Measurements from ENCODE around the gene TMEM121.

The TMEM121 gene

GRCh38 chr14:105517096-105517495 lies 9.3 kb upstream of the TMEM121 start:
- Histone ChIP-seq H3K9me2 (replicated peaks; ENCODE audit: insufficient read depth, low read length) (no peaks in the 10 kb centered on the region), H3K79me2 (ENCODE audit: insufficient read depth, low read length) (no peaks in the 10 kb centered on the region), H3K27ac (ENCODE audit: low read depth, low read length) (no peak overlapping the region), H3F3A (ENCODE audit: insufficient read depth) (no peaks in the 10 kb centered on the region), H3K36me3 (ENCODE audit: low read length) (no peaks in the 10 kb centered on the region), H3K4me2 (ENCODE audit: low read depth, low read length, poor library complexity, severe bottlenecking) (no peak overlapping the region), H3K27me3 (ENCODE audit: low read length) (no peaks in the 10 kb centered on the region), H3K9ac (ENCODE audit: low read length) (no peak overlapping the region), H3K9me3 (ENCODE audit: insufficient read depth, low read length) (no peaks in the 10 kb centered on the region), H4K20me1 (ENCODE audit: low read depth, low read length) (no peaks in the 10 kb centered on the region), H2AFZ (ENCODE audit: low read depth, low read length, severe bottlenecking) (no peak overlapping the region), H3K4me3 (ENCODE audit: insufficient read depth, low read length, poor library complexity, severe bottlenecking) (no peak overlapping the region)
- TF ChIP-seq EZH2phosphoT487 (conservative IDR thresholded peaks at IDR 0.05; ENCODE audit: low read length) (no peak), CTCF (IDR thresholded peaks at IDR 0.05; ENCODE audit: insufficient read depth, low read length, poor library complexity, severe bottlenecking) (no peak)

DNA sequence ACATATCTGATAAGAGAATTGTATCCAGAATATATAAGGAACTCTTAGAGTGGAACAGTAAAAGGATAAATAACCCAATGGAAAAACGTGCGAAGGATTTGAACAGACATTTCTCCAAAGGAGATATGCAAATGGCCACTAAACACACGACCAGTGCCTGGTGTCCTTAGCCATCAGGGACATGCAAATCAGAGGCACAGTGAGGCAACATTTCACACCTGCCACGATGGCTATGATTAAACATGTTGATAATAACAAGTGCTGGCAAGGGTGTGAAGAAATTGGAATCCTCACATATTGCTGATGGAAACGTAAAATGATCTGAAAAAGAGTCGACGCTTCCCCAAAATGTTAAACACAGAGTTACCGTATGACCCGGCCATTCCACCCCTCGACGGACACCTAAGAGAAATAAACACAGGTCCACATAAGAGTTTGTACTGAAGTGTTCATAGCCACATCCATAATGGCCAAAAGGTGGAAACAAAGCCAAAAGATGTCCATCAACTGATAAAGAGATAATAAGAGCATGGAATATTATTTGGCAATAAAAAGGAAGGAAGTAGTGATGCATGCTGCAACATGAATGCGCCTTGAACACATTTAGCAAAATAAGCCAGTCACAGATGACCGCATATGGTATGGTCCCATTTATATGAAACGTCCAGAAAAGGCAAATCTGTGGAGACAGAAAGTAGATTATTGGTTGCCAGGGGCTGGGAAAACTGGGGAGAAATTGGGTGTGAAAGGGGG lies 6.3 kb upstream of the TMEM121 start:
- Histone ChIP-seq H3K4me3 (ENCODE audit: insufficient read depth, low read length, poor library complexity, severe bottlenecking) (no peak overlapping the region), H2AFZ (ENCODE audit: low read depth, low read length, severe bottlenecking) (no peak overlapping the region)

DNA sequence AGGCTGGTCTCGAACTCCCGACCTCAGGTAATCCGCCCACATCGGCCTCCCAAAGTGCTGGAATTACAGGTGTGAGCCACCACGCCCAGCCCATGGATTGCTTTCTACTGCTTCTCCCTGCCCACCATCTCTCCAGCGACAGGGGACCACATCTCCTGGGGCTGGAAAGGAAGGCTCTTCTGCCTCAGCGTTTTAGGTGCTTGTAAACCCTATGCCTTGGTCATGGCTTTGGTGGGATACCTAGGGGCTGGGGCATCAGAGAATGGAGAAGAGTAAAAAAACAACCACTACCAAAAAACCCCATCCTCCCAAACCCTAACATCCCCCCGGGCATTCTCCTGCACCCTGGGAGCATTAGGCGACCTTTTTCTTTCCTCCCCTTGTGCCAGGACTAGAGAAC lies 1.1 kb upstream of the TMEM121 start:
- no peak for TF ChIP-seq CTCF (IDR thresholded peaks at IDR 0.05; ENCODE audit: insufficient read depth, low read length, poor library complexity, severe bottlenecking)
- TF ChIP-seq EZH2phosphoT487 (conservative IDR thresholded peaks at IDR 0.05; ENCODE audit: low read length): no peak
- no peak overlapping the region for H3K9ac ChIP-seq (ENCODE audit: low read length)
- H3K36me3 ChIP-seq (ENCODE audit: low read length): no peaks in the 10 kb centered on the region
- no peak overlapping the region for H2AFZ ChIP-seq (ENCODE audit: low read depth, low read length, severe bottlenecking)
- no peak overlapping the region for H3K4me2 ChIP-seq (ENCODE audit: low read depth, low read length, poor library complexity, severe bottlenecking)
- H3K79me2 ChIP-seq (ENCODE audit: insufficient read depth, low read length): no peaks in the 10 kb centered on the region
- no peaks in the 10 kb centered on the region for H3K9me3 ChIP-seq (ENCODE audit: insufficient read depth, low read length)
- H3F3A ChIP-seq (ENCODE audit: insufficient read depth): 0 out of 2 replicates have a peak, but pooled peaks cover 7% of the 10 kb centered on the region
- H3K27me3 ChIP-seq (ENCODE audit: low read length): 0 out of 2 replicates have a peak, but pooled peaks cover 2% of the 10 kb centered on the region
- no peak overlapping the region for H3K4me3 ChIP-seq (ENCODE audit: insufficient read depth, low read length, poor library complexity, severe bottlenecking)
- H4K20me1 ChIP-seq (ENCODE audit: low read depth, low read length): no peaks in the 10 kb centered on the region
- H3K27ac ChIP-seq (ENCODE audit: low read depth, low read length): no peak overlapping the region
- H3K9me2 ChIP-seq (replicated peaks; ENCODE audit: insufficient read depth, low read length): no peaks in the 10 kb centered on the region

More for the DNA sequence above, 6.3 kb upstream of the TMEM121 start:
- no peak for TF ChIP-seq EZH2phosphoT487 (conservative IDR thresholded peaks at IDR 0.05; ENCODE audit: low read length)
- TF ChIP-seq CTCF (IDR thresholded peaks at IDR 0.05; ENCODE audit: insufficient read depth, low read length, poor library complexity, severe bottlenecking): no peak
- H3F3A ChIP-seq (ENCODE audit: insufficient read depth): 0 out of 2 replicates have a peak, but pooled peaks cover 7% of the 10 kb centered on the region
- H3K9me2 ChIP-seq (replicated peaks; ENCODE audit: insufficient read depth, low read length): no peaks in the 10 kb centered on the region
- H3K79me2 ChIP-seq (ENCODE audit: insufficient read depth, low read length): no peaks in the 10 kb centered on the region
- no peaks in the 10 kb centered on the region for H4K20me1 ChIP-seq (ENCODE audit: low read depth, low read length)
- no peak overlapping the region for H3K9ac ChIP-seq (ENCODE audit: low read length)
- no peaks in the 10 kb centered on the region for H3K36me3 ChIP-seq (ENCODE audit: low read length)
- no peak overlapping the region for H3K4me2 ChIP-seq (ENCODE audit: low read depth, low read length, poor library complexity, severe bottlenecking)
- no peaks in the 10 kb centered on the region for H3K9me3 ChIP-seq (ENCODE audit: insufficient read depth, low read length)
- no peak overlapping the region for H3K27ac ChIP-seq (ENCODE audit: low read depth, low read length)
- H3K27me3 ChIP-seq (ENCODE audit: low read length): no peaks in the 10 kb centered on the region
